HEK293 (cell line): ENCODE results near the gene MBLAC1.
A peak's percentile ranks its signal among the peaks of the same experiment; 100 is the strongest.

Experiments
- MYNN ChIP-seq: fragments of 450-650 bp; formaldehyde crosslinking; IDR thresholded peaks from 2 replicates; pipeline ENCODE4 v1.5.1; 2016; ENCODE audit warnings: missing biosample characterization, missing genetic modification characterization, borderline replicate concordance
- PBX3 ChIP-seq: sonication (generic); formaldehyde crosslinking; IDR thresholded peaks from 2 replicates; pipeline ENCODE4 v1.8.1; 2022; ENCODE audit warnings: mild to moderate bottlenecking, moderate library complexity, missing genetic modification reagents
- ZBTB17 ChIP-seq: fragments of 450-650 bp; formaldehyde crosslinking; IDR thresholded peaks from 2 replicates; pipeline ENCODE4 v1.5.1; 2016; ENCODE audit warnings: missing biosample characterization, missing genetic modification characterization
- ZBTB44 ChIP-seq: fragments of 450-650 bp; IDR thresholded peaks from 2 replicates; pipeline ENCODE4 v1.5.1; 2018; ENCODE audit warnings: missing biosample characterization, mild to moderate bottlenecking, missing genetic modification characterization
- ZBTB48 ChIP-seq: fragments of 450-650 bp; formaldehyde crosslinking; IDR thresholded peaks from 2 replicates; pipeline ENCODE4 v1.5.1; 2016; ENCODE audit warnings: missing biosample characterization, missing genetic modification characterization
- ZNF112 ChIP-seq: fragments of 450-650 bp; formaldehyde crosslinking; IDR thresholded peaks from 2 replicates; pipeline ENCODE4 v1.5.0; 2017; ENCODE audit warnings: missing biosample characterization, missing genetic modification characterization
- ZNF114 ChIP-seq: fragments of 450-650 bp; formaldehyde crosslinking; IDR thresholded peaks from 2 replicates; pipeline ENCODE4 v1.5.0; 2017; ENCODE audit warnings: missing biosample characterization, missing genetic modification characterization
- ZNF140 ChIP-seq: fragments of 450-650 bp; formaldehyde crosslinking; IDR thresholded peaks from 2 replicates; pipeline ENCODE4 v1.5.1; 2016; ENCODE audit warnings: missing biosample characterization, missing genetic modification characterization
- ZNF202 ChIP-seq: fragments of 450-650 bp; formaldehyde crosslinking; IDR thresholded peaks from 2 replicates; pipeline ENCODE4 v1.5.1; 2016; ENCODE audit warnings: missing biosample characterization, missing genetic modification characterization, borderline replicate concordance
- ZNF223 ChIP-seq: fragments of 450-650 bp; formaldehyde crosslinking; IDR thresholded peaks from 2 replicates; pipeline ENCODE4 v1.5.1; 2016; ENCODE audit warnings: missing biosample characterization, missing genetic modification characterization
- ZNF274 ChIP-seq, 2 experiments: fragments of 200-500 bp in 1 of 2; fragments of 450-650 bp in 1 of 2; sonication (Bioruptor generic) in 1 of 2; formaldehyde crosslinking in 1 of 2; IDR thresholded peaks; 2 replicates each; pipeline versions ENCODE4 v1.5.1 to v1.6.1; 2014 to 2016; ENCODE audit warnings: borderline replicate concordance in 1 of 2, inconsistent platforms in 1 of 2, low read length in 1 of 2, missing biosample characterization in 1 of 2, missing genetic modification characterization in 1 of 2
- ZNF354C ChIP-seq: fragments of 450-650 bp; formaldehyde crosslinking; IDR thresholded peaks from 2 replicates; pipeline ENCODE4 v1.5.1; 2016; ENCODE audit warnings: missing biosample characterization, missing genetic modification characterization, low read depth, borderline replicate concordance
- ZNF394 ChIP-seq: fragments of 450-650 bp; formaldehyde crosslinking; IDR thresholded peaks from 2 replicates; pipeline ENCODE4 v1.5.1; 2016; ENCODE audit warnings: missing biosample characterization, missing genetic modification characterization, mild to moderate bottlenecking, moderate library complexity, borderline replicate concordance
- ZNF529 ChIP-seq: fragments of 450-650 bp; formaldehyde crosslinking; IDR thresholded peaks from 2 replicates; pipeline ENCODE4 v1.5.1; 2017; ENCODE audit warnings: missing genetic modification characterization, missing biosample characterization; ENCODE audit not compliant: insufficient replicate concordance
- ZNF544 ChIP-seq: fragments of 450-650 bp; formaldehyde crosslinking; IDR thresholded peaks from 2 replicates; pipeline ENCODE4 v1.5.0; 2017; ENCODE audit warnings: missing biosample characterization, missing genetic modification characterization
- ZNF561 ChIP-seq: fragments of 450-650 bp; IDR thresholded peaks from 2 replicates; pipeline ENCODE4 v1.5.1; 2018; ENCODE audit warnings: missing biosample characterization, missing genetic modification characterization, borderline replicate concordance
- ZNF571 ChIP-seq: fragments of 450-650 bp; formaldehyde crosslinking; IDR thresholded peaks from 2 replicates; pipeline ENCODE4 v1.5.0; 2017; ENCODE audit warnings: missing biosample characterization, missing genetic modification characterization
- ZNF610 ChIP-seq: fragments of 450-650 bp; formaldehyde crosslinking; IDR thresholded peaks from 2 replicates; pipeline ENCODE4 v1.5.1; 2016; ENCODE audit warnings: missing biosample characterization, missing genetic modification characterization, borderline replicate concordance
- ZNF654 ChIP-seq: fragments of 450-650 bp; formaldehyde crosslinking; IDR thresholded peaks from 2 replicates; pipeline ENCODE4 v1.5.1; 2016; ENCODE audit warnings: low read depth, missing biosample characterization, missing genetic modification characterization
- ZNF670 ChIP-seq: fragments of 450-650 bp; formaldehyde crosslinking; IDR thresholded peaks from 2 replicates; pipeline ENCODE4 v1.5.1; 2016; ENCODE audit warnings: missing biosample characterization, missing genetic modification characterization, low read depth
- ZNF792 ChIP-seq: fragments of 450-650 bp; formaldehyde crosslinking; IDR thresholded peaks from 2 replicates; pipeline ENCODE4 v1.5.1; 2016; ENCODE audit warnings: missing biosample characterization, missing genetic modification characterization
- TF ChIP-seq, protein P1 (sequence below): fragments of 450-650 bp; formaldehyde crosslinking; IDR thresholded peaks from 2 replicates; pipeline ENCODE4 v1.5.1; 2016; ENCODE audit warnings: missing biosample characterization, missing genetic modification characterization, borderline replicate concordance
- TF ChIP-seq, protein P2 (sequence below): fragments of 450-650 bp; formaldehyde crosslinking; IDR thresholded peaks from 2 replicates; pipeline ENCODE4 v1.5.1; 2016; ENCODE audit warnings: missing biosample characterization, missing genetic modification characterization
- TF ChIP-seq, protein P3 (sequence below): fragments of 450-650 bp; formaldehyde crosslinking; IDR thresholded peaks from 2 replicates; pipeline ENCODE4 v1.5.1; 2016; ENCODE audit warnings: missing biosample characterization, missing genetic modification characterization
- TF ChIP-seq, protein P4 (sequence below): fragments of 450-650 bp; formaldehyde crosslinking; optimal IDR thresholded peaks from 2 replicates; pipeline ENCODE3; 2016; ENCODE audit warnings: missing biosample characterization, mild to moderate bottlenecking, missing genetic modification characterization

The MBLAC1 gene

DNA sequence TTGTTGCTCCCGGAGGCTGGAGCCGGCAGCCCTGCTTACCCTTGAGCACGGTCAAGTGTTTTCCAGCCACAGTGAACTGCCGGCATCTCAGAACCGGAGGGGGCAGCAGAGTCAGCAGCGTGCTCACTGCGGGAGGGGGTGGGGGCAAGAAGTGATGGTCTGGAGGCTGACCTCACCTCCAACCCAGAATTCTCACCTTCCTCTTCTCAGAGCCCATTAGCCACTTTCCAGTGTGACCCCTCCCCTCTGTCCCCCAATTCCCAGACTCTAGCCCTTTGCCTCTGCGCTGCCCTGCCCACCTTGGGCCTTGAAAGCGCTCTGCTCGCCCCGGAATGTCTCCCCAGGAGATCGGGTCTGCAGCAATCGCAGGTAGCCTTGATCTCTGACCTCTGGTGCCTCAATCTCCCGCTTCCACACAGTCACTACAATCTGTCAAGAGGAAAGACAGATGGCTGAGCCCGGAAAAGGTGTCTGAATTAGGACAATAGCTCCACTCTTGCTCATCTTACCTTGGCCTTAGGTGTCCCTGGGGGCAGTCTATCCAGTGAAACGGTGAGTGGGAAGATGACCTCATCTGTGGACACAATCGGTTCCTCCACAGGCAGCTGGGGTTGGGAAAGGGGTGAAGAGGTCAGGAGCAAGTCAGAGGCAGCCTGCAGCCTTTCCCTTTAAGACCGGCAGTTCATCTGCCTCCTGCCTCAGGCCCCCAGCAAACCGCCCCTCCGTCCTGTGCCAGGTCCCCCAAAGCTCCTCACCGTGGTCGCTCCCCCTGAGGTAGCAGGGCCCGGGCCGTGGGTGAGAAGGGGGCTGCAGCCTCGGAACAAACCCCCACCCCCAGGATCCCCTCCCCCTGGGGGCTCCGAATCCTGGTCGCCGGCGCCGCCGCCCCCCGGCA, 30.8 kb downstream of the MBLAC1 start (continued):
- TF ChIP-seq ZNF544 (tag by site-specific recombination) (no peak), ZBTB48 (tag by site-specific recombination) (no peak), ZNF571 (tag by site-specific recombination) (no peak), ZNF561 (tag by site-specific recombination) (no peak), ZNF202 (tag by site-specific recombination) (no peak), ZNF223 (tag by site-specific recombination) (no peak), ZNF112 (tag by site-specific recombination) (no peak), ZNF792 (no peak), ZNF114 (tag by site-specific recombination) (no peak), ZNF610 (tag by site-specific recombination) (no peak), ZBTB17 (tag by site-specific recombination) (peak; percentile 48), ZNF274 (IDR thresholded peaks at IDR 0.05; ENCODE audit: low read length) (no peak), ZNF274 (tag by site-specific recombination; IDR thresholded peaks at IDR 0.05; ENCODE audit: borderline replicate concordance) (no peak), MYNN (no peak), ZNF654 (tag by site-specific recombination) (no peak), PBX3 (CRISPR knock-in tag) (no peak), ZNF140 (tag by site-specific recombination) (no peak), ZNF394 (peak; percentile 14; the same call in 1 of the 2 replicates), ZNF670 (tag by site-specific recombination) (no peak), ZNF354C (no peak), ZNF529 (tag by site-specific recombination) (no peak), ZBTB44 (tag by site-specific recombination) (no peak)
- TF ChIP-seq, protein P1, sequence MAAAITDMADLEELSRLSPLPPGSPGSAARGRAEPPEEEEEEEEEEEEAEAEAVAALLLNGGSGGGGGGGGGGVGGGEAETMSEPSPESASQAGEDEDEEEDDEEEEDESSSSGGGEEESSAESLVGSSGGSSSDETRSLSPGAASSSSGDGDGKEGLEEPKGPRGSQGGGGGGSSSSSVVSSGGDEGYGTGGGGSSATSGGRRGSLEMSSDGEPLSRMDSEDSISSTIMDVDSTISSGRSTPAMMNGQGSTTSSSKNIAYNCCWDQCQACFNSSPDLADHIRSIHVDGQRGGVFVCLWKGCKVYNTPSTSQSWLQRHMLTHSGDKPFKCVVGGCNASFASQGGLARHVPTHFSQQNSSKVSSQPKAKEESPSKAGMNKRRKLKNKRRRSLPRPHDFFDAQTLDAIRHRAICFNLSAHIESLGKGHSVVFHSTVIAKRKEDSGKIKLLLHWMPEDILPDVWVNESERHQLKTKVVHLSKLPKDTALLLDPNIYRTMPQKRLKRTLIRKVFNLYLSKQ (tag by site-specific recombination), result no peak
- TF ChIP-seq, protein P2, sequence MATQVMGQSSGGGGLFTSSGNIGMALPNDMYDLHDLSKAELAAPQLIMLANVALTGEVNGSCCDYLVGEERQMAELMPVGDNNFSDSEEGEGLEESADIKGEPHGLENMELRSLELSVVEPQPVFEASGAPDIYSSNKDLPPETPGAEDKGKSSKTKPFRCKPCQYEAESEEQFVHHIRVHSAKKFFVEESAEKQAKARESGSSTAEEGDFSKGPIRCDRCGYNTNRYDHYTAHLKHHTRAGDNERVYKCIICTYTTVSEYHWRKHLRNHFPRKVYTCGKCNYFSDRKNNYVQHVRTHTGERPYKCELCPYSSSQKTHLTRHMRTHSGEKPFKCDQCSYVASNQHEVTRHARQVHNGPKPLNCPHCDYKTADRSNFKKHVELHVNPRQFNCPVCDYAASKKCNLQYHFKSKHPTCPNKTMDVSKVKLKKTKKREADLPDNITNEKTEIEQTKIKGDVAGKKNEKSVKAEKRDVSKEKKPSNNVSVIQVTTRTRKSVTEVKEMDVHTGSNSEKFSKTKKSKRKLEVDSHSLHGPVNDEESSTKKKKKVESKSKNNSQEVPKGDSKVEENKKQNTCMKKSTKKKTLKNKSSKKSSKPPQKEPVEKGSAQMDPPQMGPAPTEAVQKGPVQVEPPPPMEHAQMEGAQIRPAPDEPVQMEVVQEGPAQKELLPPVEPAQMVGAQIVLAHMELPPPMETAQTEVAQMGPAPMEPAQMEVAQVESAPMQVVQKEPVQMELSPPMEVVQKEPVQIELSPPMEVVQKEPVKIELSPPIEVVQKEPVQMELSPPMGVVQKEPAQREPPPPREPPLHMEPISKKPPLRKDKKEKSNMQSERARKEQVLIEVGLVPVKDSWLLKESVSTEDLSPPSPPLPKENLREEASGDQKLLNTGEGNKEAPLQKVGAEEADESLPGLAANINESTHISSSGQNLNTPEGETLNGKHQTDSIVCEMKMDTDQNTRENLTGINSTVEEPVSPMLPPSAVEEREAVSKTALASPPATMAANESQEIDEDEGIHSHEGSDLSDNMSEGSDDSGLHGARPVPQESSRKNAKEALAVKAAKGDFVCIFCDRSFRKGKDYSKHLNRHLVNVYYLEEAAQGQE (tag by site-specific recombination), result 0 out of 2 replicates have a peak, but pooled peaks have one; percentile 12
- TF ChIP-seq, protein P3, sequence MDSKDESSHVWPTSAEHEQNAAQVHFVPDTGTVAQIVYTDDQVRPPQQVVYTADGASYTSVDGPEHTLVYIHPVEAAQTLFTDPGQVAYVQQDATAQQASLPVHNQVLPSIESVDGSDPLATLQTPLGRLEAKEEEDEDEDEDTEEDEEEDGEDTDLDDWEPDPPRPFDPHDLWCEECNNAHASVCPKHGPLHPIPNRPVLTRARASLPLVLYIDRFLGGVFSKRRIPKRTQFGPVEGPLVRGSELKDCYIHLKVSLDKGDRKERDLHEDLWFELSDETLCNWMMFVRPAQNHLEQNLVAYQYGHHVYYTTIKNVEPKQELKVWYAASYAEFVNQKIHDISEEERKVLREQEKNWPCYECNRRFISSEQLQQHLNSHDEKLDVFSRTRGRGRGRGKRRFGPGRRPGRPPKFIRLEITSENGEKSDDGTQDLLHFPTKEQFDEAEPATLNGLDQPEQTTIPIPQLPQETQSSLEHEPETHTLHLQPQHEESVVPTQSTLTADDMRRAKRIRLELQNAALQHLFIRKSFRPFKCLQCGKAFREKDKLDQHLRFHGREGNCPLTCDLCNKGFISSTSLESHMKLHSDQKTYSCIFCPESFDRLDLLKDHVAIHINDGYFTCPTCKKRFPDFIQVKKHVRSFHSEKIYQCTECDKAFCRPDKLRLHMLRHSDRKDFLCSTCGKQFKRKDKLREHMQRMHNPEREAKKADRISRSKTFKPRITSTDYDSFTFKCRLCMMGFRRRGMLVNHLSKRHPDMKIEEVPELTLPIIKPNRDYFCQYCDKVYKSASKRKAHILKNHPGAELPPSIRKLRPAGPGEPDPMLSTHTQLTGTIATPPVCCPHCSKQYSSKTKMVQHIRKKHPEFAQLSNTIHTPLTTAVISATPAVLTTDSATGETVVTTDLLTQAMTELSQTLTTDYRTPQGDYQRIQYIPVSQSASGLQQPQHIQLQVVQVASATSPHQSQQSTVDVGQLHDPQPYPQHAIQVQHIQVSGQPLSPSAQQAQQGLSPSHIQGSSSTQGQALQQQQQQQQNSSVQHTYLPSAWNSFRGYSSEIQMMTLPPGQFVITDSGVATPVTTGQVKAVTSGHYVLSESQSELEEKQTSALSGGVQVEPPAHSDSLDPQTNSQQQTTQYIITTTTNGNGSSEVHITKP (tag by site-specific recombination), result peak; percentile 7; the same call in 1 of the 2 replicates
- TF ChIP-seq, protein P4, sequence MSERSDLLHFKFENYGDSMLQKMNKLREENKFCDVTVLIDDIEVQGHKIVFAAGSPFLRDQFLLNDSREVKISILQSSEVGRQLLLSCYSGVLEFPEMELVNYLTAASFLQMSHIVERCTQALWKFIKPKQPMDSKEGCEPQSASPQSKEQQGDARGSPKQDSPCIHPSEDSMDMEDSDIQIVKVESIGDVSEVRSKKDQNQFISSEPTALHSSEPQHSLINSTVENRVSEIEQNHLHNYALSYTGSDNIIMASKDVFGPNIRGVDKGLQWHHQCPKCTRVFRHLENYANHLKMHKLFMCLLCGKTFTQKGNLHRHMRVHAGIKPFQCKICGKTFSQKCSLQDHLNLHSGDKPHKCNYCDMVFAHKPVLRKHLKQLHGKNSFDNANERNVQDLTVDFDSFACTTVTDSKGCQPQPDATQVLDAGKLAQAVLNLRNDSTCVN (tag by site-specific recombination), result no peak
